PC-9 (cell line): ENCODE measurements around the gene ALKBH4.

ENCODE experiments used
- CTCF ChIP-seq: fragments of 200-600 bp; sonication (generic); conservative IDR thresholded peaks from 2 replicates; pipeline ENCODE4 v1.6.1; 2017; ENCODE audit warnings: mixed run types, antibody characterized with exemption, mild to moderate bottlenecking, moderate library complexity
- EZH2 ChIP-seq: fragments of 200-600 bp; sonication (generic); IDR thresholded peaks from 2 replicates; pipeline ENCODE4 v1.8.0; 2017; ENCODE audit warnings: antibody characterized with exemption, low read depth

DNA sequence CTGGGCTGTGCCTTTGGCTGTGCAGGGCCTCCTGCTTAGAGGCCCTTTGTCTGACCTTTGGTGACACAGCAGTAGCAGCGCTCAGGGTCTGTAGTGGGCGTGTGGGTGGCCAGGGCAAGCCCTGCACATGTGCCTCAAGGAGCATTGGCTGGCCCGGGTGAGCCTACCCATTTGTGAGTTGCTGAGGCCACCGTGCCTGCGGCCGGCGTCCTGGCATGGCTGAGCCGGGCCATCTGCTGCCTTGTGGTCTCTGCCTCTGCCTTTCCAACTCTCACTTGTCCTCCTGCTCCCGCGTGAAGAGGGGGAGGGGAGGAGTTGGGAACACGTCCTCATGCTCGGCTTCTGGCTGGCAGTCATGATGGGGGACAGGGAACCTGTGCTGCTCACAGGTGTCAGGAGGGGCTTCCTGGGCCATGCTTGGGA lies 40.5 kb downstream of the ALKBH4 start:
- TF ChIP-seq CTCF, result no peak
- no peak for TF ChIP-seq EZH2
